GM13977 (cell line): ENCODE data around the gene AGMO.

Experiments used
- DNase-seq: peaks from one replicate; pipeline ENCODE4 v3.0.0; 2012; ENCODE audit warnings: low spot score
- CTCF ChIP-seq: IDR thresholded peaks from 2 replicates; pipeline ENCODE4 v1.5.1; 2012; ENCODE audit warnings: mild to moderate bottlenecking, control low read depth; ENCODE audit not compliant: insufficient read depth; ENCODE audit errors: extremely low read depth, missing control alignments
- in situ Hi-C: fragments of 300-500 bp; cut with MboI; formaldehyde crosslinking; loops from one replicate; pipeline ENCODE4 v1.12.0; 2022; ENCODE audit warnings: low sequenced_read_pairs, low pct_unique_long_range_greater_than_20kb, mixed read lengths, inconsistent platforms; ENCODE audit not compliant: unreplicated experiment

Gene AGMO

GRCh38 chr7:15326044-15326644 lies 235.7 kb downstream of the AGMO start:
- in situ Hi-C loops: no loop called here
- TF ChIP-seq CTCF: peak; percentile 33

GRCh38 chr7:15323550-15323949 lies 238.3 kb downstream of the AGMO start:
- in situ Hi-C loops: loop anchor here (25.0 kb wide), 2 partner anchors 389 to 739 kb away; no protein-coding TSS in a partner anchor
- no peak for DNase-seq
- no peak for TF ChIP-seq CTCF

More at GRCh38 chr7:15326044-15326644, 235.7 kb downstream of the AGMO start:
- peak; percentile 9 for DNase-seq

- no peak for TF ChIP-seq CTCF
- in situ Hi-C loops: loop anchor here (25.0 kb wide), 2 partner anchors 395 to 745 kb away; no protein-coding TSS in a partner anchor
- DNase-seq: no peak
Observed at GRCh38 chr7:15317215-15317614, 244.6 kb downstream of the AGMO start.

- TF ChIP-seq CTCF: no peak
- in situ Hi-C loops: loop anchor here (25.0 kb wide), 2 partner anchors 397 to 747 kb away; no protein-coding TSS in a partner anchor
Observed at GRCh38 chr7:15315678-15316077, 246.1 kb downstream of the AGMO start.

GRCh38 chr7:15314922-15315321 lies 246.9 kb downstream of the AGMO start:
- TF ChIP-seq CTCF: no peak
- in situ Hi-C loops: loop anchor here (25.0 kb wide), 2 partner anchors 397 to 747 kb away; no protein-coding TSS in a partner anchor
- no peak for DNase-seq

More at GRCh38 chr7:15315678-15316077, 246.1 kb downstream of the AGMO start:
- no peak for DNase-seq

- in situ Hi-C loops: loop anchor here (25.0 kb wide), 2 partner anchors 399 to 749 kb away; no protein-coding TSS in a partner anchor
- no peak for TF ChIP-seq CTCF
- no peak for DNase-seq
Observed at GRCh38 chr7:15313361-15313760, 248.5 kb downstream of the AGMO start.

GRCh38 chr7:15309872-15310271 lies 251.9 kb downstream of the AGMO start:
- no peak for DNase-seq
- in situ Hi-C loops: loop anchor here (25.0 kb wide), 2 partner anchors 402 to 752 kb away; no protein-coding TSS in a partner anchor
- no peak for TF ChIP-seq CTCF
